ENCODE results near the gene RLN3. TPM values are rescaled to one million over a fixed set of nuclear protein-coding genes. Genes with fewer than 3 reads are reported as not detected.

Gene RLN3
- total RNA-seq, 1 donor from 2014 or later = not detected

DNA sequence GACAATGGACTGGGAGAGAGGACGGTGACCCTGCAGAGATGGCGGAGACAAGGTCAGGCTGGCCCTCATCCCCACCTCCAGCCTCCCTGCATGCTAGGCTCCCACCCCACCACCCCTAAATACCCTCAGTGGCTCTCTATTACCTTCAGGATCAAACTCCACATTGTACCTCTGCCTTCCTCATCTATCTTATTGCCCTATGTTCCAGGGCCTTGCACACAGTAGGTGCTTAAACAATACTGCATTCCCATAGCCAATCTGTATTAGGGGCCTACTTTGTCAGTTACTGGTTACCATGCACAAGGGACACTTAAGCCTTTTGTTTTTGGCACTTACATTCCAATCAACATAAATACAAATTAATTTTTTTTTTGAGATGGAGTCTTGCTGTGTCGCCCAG, 27.4 kb downstream of the RLN3 start:
- peaks cover 32% of the 10 kb centered on the region for H3K27me3 Mint-ChIP-seq (ENCODE audit: low read depth)
- no peak for DNase-seq (ENCODE audit: low spot score)
- no peak overlapping the region for H3K4me3 Mint-ChIP-seq (ENCODE audit: low read depth)
- intact Hi-C loops (cut with micrococcal nuclease) = no loop called here
- H3K4me1 Mint-ChIP-seq (ENCODE audit: low read depth) = peaks cover 16% of the 10 kb centered on the region
- H3K36me3 Mint-ChIP-seq (ENCODE audit: low read depth) = peaks cover 37% of the 10 kb centered on the region
- no peaks in the 10 kb centered on the region for H3K9me3 Mint-ChIP-seq
- H3K27ac Mint-ChIP-seq = no peak overlapping the region

GRCh38 chr19:14056069-14056666, 28.2 kb downstream of the RLN3 start:
- Mint-ChIP-seq H3K27me3 (ENCODE audit: low read depth) (peaks cover 34% of the 10 kb centered on the region), H3K36me3 (ENCODE audit: low read depth) (peaks cover 30% of the 10 kb centered on the region), H3K4me1 (ENCODE audit: low read depth) (peaks cover 16% of the 10 kb centered on the region), H3K9me3 (no peaks in the 10 kb centered on the region), H3K27ac (no peak overlapping the region), H3K4me3 (ENCODE audit: low read depth) (no peak overlapping the region)
- no peak for DNase-seq (ENCODE audit: low spot score)
- intact Hi-C loops (cut with micrococcal nuclease) = no loop called here

- peak overlapping the region; percentile 41 for H3K4me3 Mint-ChIP-seq (ENCODE audit: low read depth)
- intact Hi-C loops (cut with micrococcal nuclease) = no loop called here
These were observed 28.9 kb downstream of the RLN3 start for GRCh38 chr19:14056741-14057356.

DNA sequence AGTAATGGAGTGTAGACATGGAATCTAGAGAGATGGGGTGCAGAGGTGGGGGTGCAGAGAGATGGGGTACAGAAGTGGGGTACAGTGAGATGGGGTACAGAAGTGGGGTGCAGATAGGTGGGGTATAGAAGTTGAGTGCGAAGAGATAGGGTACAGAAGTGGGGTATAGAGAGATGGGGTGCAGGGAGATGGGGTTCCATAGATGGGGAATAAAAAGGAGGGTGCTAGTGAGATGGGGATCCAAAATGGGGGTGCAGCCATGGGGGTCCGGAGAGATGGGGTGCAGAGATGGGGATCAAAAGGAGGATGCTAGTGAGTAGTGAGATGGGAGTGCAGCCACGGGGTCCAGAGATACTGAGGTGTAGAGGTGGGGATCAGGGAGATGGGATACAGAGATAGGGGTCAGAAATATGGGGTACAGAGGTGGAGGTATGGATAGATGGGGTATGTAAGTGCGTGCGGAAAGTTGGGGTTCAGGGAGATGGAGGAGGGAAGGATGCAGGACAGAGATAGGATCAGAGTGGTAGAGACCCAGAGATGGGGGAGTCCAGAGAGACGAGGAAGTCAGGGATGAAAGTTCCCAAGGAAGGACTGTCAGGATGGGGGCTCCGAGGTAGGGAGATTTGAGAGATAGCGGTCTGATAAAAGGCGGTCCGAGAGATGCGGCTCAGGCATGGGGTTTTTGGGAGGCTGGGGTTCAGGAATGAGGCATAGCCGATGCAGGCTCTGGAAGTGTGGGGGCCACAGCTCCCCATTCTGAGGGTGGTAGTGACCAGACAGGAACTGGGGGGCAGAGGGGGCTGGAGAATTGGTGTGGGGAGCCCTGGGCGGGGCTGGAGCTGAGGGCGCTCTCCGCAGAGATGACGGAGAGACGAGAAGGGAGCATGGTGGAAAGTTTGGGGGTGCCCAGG, 30.5 kb downstream of the RLN3 start:
- H3K4me3 Mint-ChIP-seq (ENCODE audit: low read depth) = peak overlapping the region; percentile 64
- intact Hi-C loops (cut with micrococcal nuclease) = no loop called here

More at GRCh38 chr19:14056741-14057356, 28.9 kb downstream of the RLN3 start:
- no peak overlapping the region for H3K27ac Mint-ChIP-seq
- DNase-seq (ENCODE audit: low spot score) = no peak
- H3K9me3 Mint-ChIP-seq = no peaks in the 10 kb centered on the region
- H3K27me3 Mint-ChIP-seq (ENCODE audit: low read depth) = peaks cover 36% of the 10 kb centered on the region
- H3K36me3 Mint-ChIP-seq (ENCODE audit: low read depth) = peaks cover 25% of the 10 kb centered on the region
- peaks cover 16% of the 10 kb centered on the region for H3K4me1 Mint-ChIP-seq (ENCODE audit: low read depth)

DNA sequence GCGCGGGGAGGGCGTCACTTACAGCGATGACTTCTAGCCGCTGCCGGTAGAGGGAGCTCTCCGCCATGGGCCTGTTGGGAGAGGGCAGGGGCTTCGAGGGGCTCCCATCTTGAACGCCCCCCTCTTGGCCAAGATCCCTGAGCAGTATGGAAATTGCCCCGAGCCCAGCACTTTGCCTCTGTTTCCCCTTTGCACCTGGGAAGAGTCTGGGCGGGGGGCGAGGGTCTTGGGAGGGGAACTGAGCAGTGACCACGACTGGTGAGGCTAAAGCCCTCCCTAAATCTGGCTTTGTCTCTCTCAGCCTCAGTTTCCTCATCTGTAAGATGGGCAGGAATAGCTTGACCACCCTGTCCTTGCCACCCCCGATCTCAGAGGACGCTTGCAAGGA, 31.1 kb downstream of the RLN3 start:
- H3K4me1 Mint-ChIP-seq (ENCODE audit: low read depth) = peaks cover 16% of the 10 kb centered on the region
- H3K36me3 Mint-ChIP-seq (ENCODE audit: low read depth) = peaks cover 6% of the 10 kb centered on the region
- peak overlapping the region; percentile 34 for H3K4me3 Mint-ChIP-seq (ENCODE audit: low read depth)
- intact Hi-C loops (cut with micrococcal nuclease) = no loop called here
- no peak for DNase-seq (ENCODE audit: low spot score)
- H3K27ac Mint-ChIP-seq = no peak overlapping the region
- H3K9me3 Mint-ChIP-seq = no peaks in the 10 kb centered on the region
- H3K27me3 Mint-ChIP-seq (ENCODE audit: low read depth) = peaks cover 36% of the 10 kb centered on the region

More for the DNA sequence above, 30.5 kb downstream of the RLN3 start:
- Mint-ChIP-seq H3K27me3 (ENCODE audit: low read depth) (peaks cover 36% of the 10 kb centered on the region), H3K9me3 (no peaks in the 10 kb centered on the region), H3K27ac (no peak overlapping the region), H3K4me1 (ENCODE audit: low read depth) (peaks cover 16% of the 10 kb centered on the region), H3K36me3 (ENCODE audit: low read depth) (peaks cover 10% of the 10 kb centered on the region)
- no peak for DNase-seq (ENCODE audit: low spot score)

DNA sequence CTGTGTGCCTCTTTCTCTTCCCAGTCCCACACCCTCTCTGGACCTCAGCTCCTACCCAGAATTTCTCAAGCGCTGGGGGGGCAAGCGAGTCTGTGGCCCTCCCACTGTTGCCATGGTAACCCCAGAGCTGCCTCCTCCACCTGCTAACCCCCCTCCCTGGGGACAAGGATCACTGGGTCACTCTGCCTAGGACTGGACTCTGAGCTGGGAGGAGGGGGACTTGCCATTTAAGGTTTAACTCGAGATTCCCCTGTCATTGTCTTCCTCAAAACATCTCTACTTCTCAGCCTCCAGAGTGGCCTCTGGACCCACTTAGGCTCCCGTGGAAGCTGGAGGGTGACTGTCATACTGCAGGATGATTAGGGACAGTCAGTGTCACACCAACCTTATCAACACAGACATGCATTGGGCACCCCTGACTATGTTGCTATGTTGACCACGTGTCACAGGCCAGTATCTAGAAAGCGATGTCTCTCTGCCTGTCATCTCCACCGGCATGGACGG, 31.8 kb downstream of the RLN3 start:
- H3K4me1 Mint-ChIP-seq (ENCODE audit: low read depth) = peaks cover 16% of the 10 kb centered on the region

GRCh38 chr19:14061081-14061749, 33.3 kb downstream of the RLN3 start:
- no peak overlapping the region for H3K27ac Mint-ChIP-seq
- peaks cover 16% of the 10 kb centered on the region for H3K4me1 Mint-ChIP-seq (ENCODE audit: low read depth)
- H3K36me3 Mint-ChIP-seq (ENCODE audit: low read depth) = no peaks in the 10 kb centered on the region
- intact Hi-C loops (cut with micrococcal nuclease) = no loop called here
- H3K9me3 Mint-ChIP-seq = no peaks in the 10 kb centered on the region
- peaks cover 36% of the 10 kb centered on the region for H3K27me3 Mint-ChIP-seq (ENCODE audit: low read depth)
- DNase-seq (ENCODE audit: low spot score) = no peak
- no peak overlapping the region for H3K4me3 Mint-ChIP-seq (ENCODE audit: low read depth)

More for the DNA sequence above, 31.8 kb downstream of the RLN3 start:
- no peak overlapping the region for H3K27ac Mint-ChIP-seq
- H3K27me3 Mint-ChIP-seq (ENCODE audit: low read depth) = peaks cover 36% of the 10 kb centered on the region
- no peaks in the 10 kb centered on the region for H3K36me3 Mint-ChIP-seq (ENCODE audit: low read depth)
- no peak for DNase-seq (ENCODE audit: low spot score)
- no peak overlapping the region for H3K4me3 Mint-ChIP-seq (ENCODE audit: low read depth)
- intact Hi-C loops (cut with micrococcal nuclease) = no loop called here
- no peaks in the 10 kb centered on the region for H3K9me3 Mint-ChIP-seq

GRCh38 chr19:14061751-14062557, 34.0 kb downstream of the RLN3 start, which contains the start of gene PALM3:
Gene PALM3 (minus strand): TSS chr19:14062076. CDS start chr19:14061980, 96 bp downstream.
- Mint-ChIP-seq H3K4me1 (ENCODE audit: low read depth) (peaks cover 16% of the 10 kb centered on the region), H3K36me3 (ENCODE audit: low read depth) (no peaks in the 10 kb centered on the region), H3K27ac (no peak within 1 kb of the TSS), H3K9me3 (no peaks in the 10 kb centered on the region), H3K27me3 (ENCODE audit: low read depth) (peaks cover 31% of the 10 kb centered on the region), H3K4me3 (ENCODE audit: low read depth) (no peak within 1 kb of the TSS)
- intact Hi-C loops (cut with micrococcal nuclease) = no loop called here
- DNase-seq (ENCODE audit: low spot score) = no peak

- no peak overlapping the region for H3K4me3 Mint-ChIP-seq (ENCODE audit: low read depth)
- intact Hi-C loops (cut with micrococcal nuclease) = no loop called here
- no peaks in the 10 kb centered on the region for H3K9me3 Mint-ChIP-seq
- no peaks in the 10 kb centered on the region for H3K36me3 Mint-ChIP-seq (ENCODE audit: low read depth)
- peaks cover 16% of the 10 kb centered on the region for H3K4me1 Mint-ChIP-seq (ENCODE audit: low read depth)
- no peak for DNase-seq (ENCODE audit: low spot score)
- peaks cover 30% of the 10 kb centered on the region for H3K27me3 Mint-ChIP-seq (ENCODE audit: low read depth)
- no peak overlapping the region for H3K27ac Mint-ChIP-seq
These were observed 34.6 kb downstream of the RLN3 start for GRCh38 chr19:14062558-14062855.

DNA sequence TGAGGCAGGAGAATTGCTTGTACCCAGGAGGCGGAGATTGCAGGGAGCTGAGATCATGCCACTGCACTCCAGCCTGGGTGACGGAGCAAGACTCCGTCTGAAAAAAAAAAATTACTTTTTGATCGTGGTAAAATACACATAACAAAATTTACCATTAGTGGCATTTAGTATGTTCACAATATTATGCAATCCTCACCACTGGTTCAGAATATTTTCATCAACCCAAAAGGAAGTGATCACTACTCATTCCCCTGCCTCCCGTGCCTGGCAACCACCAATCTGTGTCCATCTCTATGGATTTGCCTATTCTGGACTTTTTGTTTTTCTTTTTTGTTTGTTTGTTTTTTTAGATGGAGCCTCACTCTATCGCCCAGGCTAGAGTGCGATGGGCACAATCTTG, 35.2 kb downstream of the RLN3 start:
- no peak overlapping the region for H3K4me3 Mint-ChIP-seq (ENCODE audit: low read depth)
- peaks cover 15% of the 10 kb centered on the region for H3K4me1 Mint-ChIP-seq (ENCODE audit: low read depth)
- no peaks in the 10 kb centered on the region for H3K36me3 Mint-ChIP-seq (ENCODE audit: low read depth)
- no peaks in the 10 kb centered on the region for H3K9me3 Mint-ChIP-seq
- intact Hi-C loops (cut with micrococcal nuclease) = no loop called here
- H3K27ac Mint-ChIP-seq = no peak overlapping the region
- no peak for DNase-seq (ENCODE audit: low spot score)
- H3K27me3 Mint-ChIP-seq (ENCODE audit: low read depth) = peaks cover 25% of the 10 kb centered on the region

DNA sequence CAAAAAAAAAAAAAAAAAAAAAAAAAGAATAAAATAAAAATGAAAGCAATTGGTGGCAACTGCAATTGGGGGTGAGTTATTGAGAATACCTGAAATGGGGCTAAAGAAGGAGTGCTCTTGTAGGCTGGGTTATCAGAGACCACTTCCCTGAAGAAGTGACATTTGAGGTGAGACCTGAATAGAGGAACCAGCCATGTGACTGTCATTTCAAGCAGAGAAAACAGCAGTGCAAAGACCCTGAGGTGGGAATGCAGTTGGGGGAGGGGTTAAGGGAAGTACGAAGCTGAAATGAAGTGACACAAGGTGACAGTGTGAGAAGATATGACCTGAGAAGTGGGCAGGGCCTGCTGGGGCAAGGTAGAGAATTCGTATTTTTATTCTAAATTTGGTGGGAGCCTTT, 38.2 kb downstream of the RLN3 start:
- no peak overlapping the region for H3K4me3 Mint-ChIP-seq (ENCODE audit: low read depth)
- no peaks in the 10 kb centered on the region for H3K36me3 Mint-ChIP-seq (ENCODE audit: low read depth)
- no peak for DNase-seq (ENCODE audit: low spot score)
- no peaks in the 10 kb centered on the region for H3K9me3 Mint-ChIP-seq
- intact Hi-C loops (cut with micrococcal nuclease) = no loop called here
- peaks cover 4% of the 10 kb centered on the region for H3K27me3 Mint-ChIP-seq (ENCODE audit: low read depth)
- no peak overlapping the region for H3K27ac Mint-ChIP-seq
- peaks cover 5% of the 10 kb centered on the region for H3K4me1 Mint-ChIP-seq (ENCODE audit: low read depth)

Data from activated T-helper 2 cell treated with anti-CD3 and anti-CD28 coated beads, Interferon-gamma antibody, Interleukin-2, Interleukin-4, amounts not matched to agents 10 μg/mL and 5 μg/mL and 100 μg/mL, durations not matched to agents 14 hours and 24 hours and 36 hours (primary cell).